Dermis blood vessel endothelial cell (primary cell): ENCODE measurements around the gene SETD5. TPM values are rescaled to one million over a fixed set of nuclear protein-coding genes. Genes with fewer than 3 reads are reported as not detected.

Source experiments
- total RNA-seq: library from RNA; depleted of rRNA; stranded (reverse); fragments of >200 nt; gene quantifications from 2 replicates; pipeline ENCODE4 v1.2.3, GENCODE V29; 2014

The SETD5 gene
- total RNA-seq, 1 donor from 2014 or later: 48.0 TPM

Other genes with a start within 250 kb of the SETD5 start
- 3.4 and 7.1 TPM in 2 replicates for gene SRGAP3, start 148.0 kb upstream of the SETD5 start, total RNA-seq
- 23.5 and 30.9 TPM in 2 replicates for gene THUMPD3, start 34.6 kb upstream of the SETD5 start, total RNA-seq
- not detected in 2 replicates for gene LHFPL4, start 156.2 kb downstream of the SETD5 start, total RNA-seq